IMR-90 (cell line): Measurements from ENCODE around the gene NUDT1.

ENCODE experiments used
- BHLHE40 ChIP-seq: fragments of 150-350 bp; IDR thresholded peaks from 2 replicates; pipeline ENCODE4 v1.6.1; 2016; ENCODE audit warnings: mild to moderate bottlenecking, low read depth, low read length
- FOS ChIP-seq: fragments of 150-350 bp; IDR thresholded peaks from 2 replicates; pipeline ENCODE4 v1.6.1; 2016; ENCODE audit warnings: low read depth, low read length
- MAZ ChIP-seq: IDR thresholded peaks from 2 replicates; pipeline ENCODE4 v1.6.1; 2012; ENCODE audit warnings: low read depth, mild to moderate bottlenecking, low read length, improper control_type of control experiment, moderate library complexity, borderline replicate concordance
- MXI1 ChIP-seq: IDR thresholded peaks from 2 replicates; pipeline ENCODE4 v1.6.1; 2012; ENCODE audit warnings: low read depth, mild to moderate bottlenecking, low read length, moderate library complexity, borderline replicate concordance
- POLR2A ChIP-seq: IDR thresholded peaks from 2 replicates; pipeline ENCODE4 v1.6.1; 2012; ENCODE audit warnings: mild to moderate bottlenecking, low read depth, low read length
- RAD21 ChIP-seq: IDR thresholded peaks from 2 replicates; pipeline ENCODE4 v1.6.1; 2012; ENCODE audit warnings: low read length, improper control_type of control experiment
- RCOR1 ChIP-seq: IDR thresholded peaks from 2 replicates; pipeline ENCODE4 v1.6.1; 2012; ENCODE audit warnings: mild to moderate bottlenecking, low read length, improper control_type of control experiment; ENCODE audit not compliant: insufficient replicate concordance
- RFX5 ChIP-seq: IDR thresholded peaks from 2 replicates; pipeline ENCODE4 v1.8.0; 2012; ENCODE audit warnings: low read depth, mild to moderate bottlenecking, low read length, moderate library complexity
- SMC3 ChIP-seq: fragments of 150-350 bp; IDR thresholded peaks from 2 replicates; pipeline ENCODE4 v1.6.1; 2016; ENCODE audit warnings: low read depth, mild to moderate bottlenecking, antibody characterized with exemption, low read length, moderate library complexity
- TF ChIP-seq, protein P1 (sequence below): conservative IDR thresholded peaks from 2 replicates; pipeline ENCODE4 v1.5.1; 2012; ENCODE audit warnings: mild to moderate bottlenecking, low read depth, low read length, improper control_type of control experiment
- TF ChIP-seq, protein P2 (sequence below): fragments of 150-350 bp; IDR thresholded peaks from 2 replicates; pipeline ENCODE4 v1.6.1; 2017; ENCODE audit warnings: mild to moderate bottlenecking, antibody characterized with exemption, low read length, low read depth

DNA sequence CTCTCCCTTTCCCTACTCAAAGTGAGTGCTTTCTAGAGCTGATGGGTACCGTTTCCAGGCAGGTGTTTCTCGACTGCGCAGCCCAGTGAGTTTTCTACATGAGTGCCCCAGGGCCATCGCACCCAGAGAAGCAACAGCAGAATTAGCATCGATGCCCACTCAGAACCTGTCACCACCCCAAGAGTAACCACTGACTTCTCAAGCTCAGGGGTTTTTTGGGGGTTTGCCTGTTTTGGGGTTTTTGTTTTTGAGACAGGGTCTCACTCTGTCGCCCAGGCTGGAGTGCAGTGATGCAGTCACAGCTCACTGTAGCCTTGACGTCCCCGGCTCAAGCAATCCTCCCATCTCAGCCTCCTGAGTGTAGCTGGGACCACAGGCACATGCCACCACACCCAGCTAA lies 46.5 kb downstream of the NUDT1 start:
- TF ChIP-seq, protein P1, sequence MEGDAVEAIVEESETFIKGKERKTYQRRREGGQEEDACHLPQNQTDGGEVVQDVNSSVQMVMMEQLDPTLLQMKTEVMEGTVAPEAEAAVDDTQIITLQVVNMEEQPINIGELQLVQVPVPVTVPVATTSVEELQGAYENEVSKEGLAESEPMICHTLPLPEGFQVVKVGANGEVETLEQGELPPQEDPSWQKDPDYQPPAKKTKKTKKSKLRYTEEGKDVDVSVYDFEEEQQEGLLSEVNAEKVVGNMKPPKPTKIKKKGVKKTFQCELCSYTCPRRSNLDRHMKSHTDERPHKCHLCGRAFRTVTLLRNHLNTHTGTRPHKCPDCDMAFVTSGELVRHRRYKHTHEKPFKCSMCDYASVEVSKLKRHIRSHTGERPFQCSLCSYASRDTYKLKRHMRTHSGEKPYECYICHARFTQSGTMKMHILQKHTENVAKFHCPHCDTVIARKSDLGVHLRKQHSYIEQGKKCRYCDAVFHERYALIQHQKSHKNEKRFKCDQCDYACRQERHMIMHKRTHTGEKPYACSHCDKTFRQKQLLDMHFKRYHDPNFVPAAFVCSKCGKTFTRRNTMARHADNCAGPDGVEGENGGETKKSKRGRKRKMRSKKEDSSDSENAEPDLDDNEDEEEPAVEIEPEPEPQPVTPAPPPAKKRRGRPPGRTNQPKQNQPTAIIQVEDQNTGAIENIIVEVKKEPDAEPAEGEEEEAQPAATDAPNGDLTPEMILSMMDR = no peak
- no peak for TF ChIP-seq FOS
- TF ChIP-seq POLR2A = no peak
- no peak for TF ChIP-seq MXI1
- TF ChIP-seq, protein P2, sequence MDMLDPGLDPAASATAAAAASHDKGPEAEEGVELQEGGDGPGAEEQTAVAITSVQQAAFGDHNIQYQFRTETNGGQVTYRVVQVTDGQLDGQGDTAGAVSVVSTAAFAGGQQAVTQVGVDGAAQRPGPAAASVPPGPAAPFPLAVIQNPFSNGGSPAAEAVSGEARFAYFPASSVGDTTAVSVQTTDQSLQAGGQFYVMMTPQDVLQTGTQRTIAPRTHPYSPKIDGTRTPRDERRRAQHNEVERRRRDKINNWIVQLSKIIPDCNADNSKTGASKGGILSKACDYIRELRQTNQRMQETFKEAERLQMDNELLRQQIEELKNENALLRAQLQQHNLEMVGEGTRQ = no peak
- TF ChIP-seq SMC3 = no peak
- TF ChIP-seq RFX5 = no peak
- no peak for TF ChIP-seq MAZ
- TF ChIP-seq RAD21 = no peak
- no peak for TF ChIP-seq BHLHE40
- TF ChIP-seq RCOR1 = no peak
